Kidney (tissue), 14 donors: Measurements from ENCODE around the gene CGN. TPM values are rescaled to one million over a fixed set of nuclear protein-coding genes. Genes with fewer than 3 reads are reported as not detected.

ENCODE experiments used
- DNase-seq, 5 donors: peaks; one replicate each; pipeline ENCODE4 v3.0.0-alpha.2; 2013 to 2020
- FAIRE-seq: peaks from 2 replicates; lab custom pipeline; 2012; peaks lifted over from hg19 to GRCh38; lab: Jason Lieb, UNC
- H3K27ac ChIP-seq, 2 donors: one replicate each; pipeline ENCODE4 v1.7.0; 2013; ENCODE audit warnings: low read depth in 2 of 2, low read length in 2 of 2, inconsistent platforms in 1 of 2
- H3K27me3 ChIP-seq: one replicate; pipeline ENCODE4 v1.7.1; 2013; ENCODE audit warnings: low read length, inconsistent platforms; ENCODE audit not compliant: control insufficient read depth, insufficient read depth
- H3K36me3 ChIP-seq, 3 donors: one replicate each; pipeline versions ENCODE4 v1.7.0 to v1.7.1; 2013; ENCODE audit warnings: low read length in 3 of 3, control low read depth in 1 of 3, inconsistent platforms in 1 of 3; ENCODE audit not compliant: insufficient read depth in 3 of 3, control insufficient read depth in 2 of 3
- H3K4me1 ChIP-seq, 3 donors: one replicate each; pipeline versions ENCODE4 v1.7.0 to v1.7.1; 2013; ENCODE audit warnings: low read length in 3 of 3, inconsistent platforms in 1 of 3, low read depth in 1 of 3; ENCODE audit not compliant: control insufficient read depth in 2 of 3, insufficient read depth in 2 of 3
- H3K4me3 ChIP-seq, 3 donors: one replicate each; pipeline versions ENCODE4 v1.7.0 to v1.8.1; 2013; ENCODE audit warnings: low read length in 3 of 3, control low read depth in 1 of 3, inconsistent platforms in 1 of 3
- H3K9ac ChIP-seq, 3 donors: one replicate each; pipeline versions ENCODE4 v1.7.0 to v1.7.1; 2013; ENCODE audit warnings: low read length in 3 of 3, control low read depth in 1 of 3, inconsistent platforms in 1 of 3
- H3K9me3 ChIP-seq, 3 donors: one replicate each; pipeline versions ENCODE4 v1.7.0 to v1.7.1; 2013; ENCODE audit warnings: low read length in 3 of 3, control low read depth in 1 of 3, inconsistent platforms in 1 of 3; ENCODE audit not compliant: control insufficient read depth in 2 of 3, insufficient read depth in 1 of 3
- CTCF ChIP-seq: IDR thresholded peaks from 3 replicates; pipeline ENCODE4 v1.5.1; 2012; ENCODE audit warnings: mild to moderate bottlenecking, moderate library complexity, borderline replicate concordance; ENCODE audit not compliant: insufficient read depth; ENCODE audit errors: extremely low read depth
- intact Hi-C: fragments of 100-400 bp; cut with DNase I; formaldehyde crosslinking; loops from one replicate; pipeline ENCODE4 v1.11.1; 2022
- polyA plus RNA-seq: library from polyadenylated mRNA; stranded (reverse); fragments of 350-450 nt; fragmentation: Illumina TruSeq; extraction: RNeasy Lipid Tissue Mini Kit (QIAGEN cat#74804); gene quantifications from one replicate; pipeline ENCODE4 v1.2.3, GENCODE V29; 2014; ENCODE audit warnings: low read depth, low replicate concordance; ENCODE audit not compliant: insufficient read depth
- total RNA-seq: library from RNA; stranded (reverse); fragmentation: NEBNext Ultra II Directional; extraction: Animal tissue kit (Norgen Biotek cat#: 25700); gene quantifications from one replicate; pipeline ENCODE4 v1.2.1, GENCODE V29; 2021
- donor health status: control.
- donor health status: control.
- donor health status: control.
- donor health status: control.
- donor health status: control.
- donor health status: DM: yes; HTN: yes; CAD: no.
- donor health status: Normal renal cell carcinoma (clear cell type).

The CGN gene
- total and polyA plus RNA-seq, 2 donors from 2014 or later: 24.0 to 41.6 TPM

GRCh38 chr1:151553659-151554058 is 42.5 kb downstream of the CGN start:
- no peaks in the 10 kb centered on the region for H3K9me3 ChIP-seq
- DNase-seq (no peak), FAIRE-seq (no peak)
- no peaks in the 10 kb centered on the region for H3K27me3 ChIP-seq
- H3K9ac ChIP-seq: no peak overlapping the region
- no peak overlapping the region for H3K4me3 ChIP-seq
- intact Hi-C loops: no loop called here
- H3K4me1 ChIP-seq: no peaks in the 10 kb centered on the region
- H3K36me3 ChIP-seq: no peaks in the 10 kb centered on the region
- H3K27ac ChIP-seq: no peak overlapping the region
- no peak for TF ChIP-seq CTCF

GRCh38 chr1:151556052-151556451 is 44.9 kb downstream of the CGN start:
- DNase-seq (no peak), FAIRE-seq (no peak)
- no peak overlapping the region for H3K9ac ChIP-seq
- H3K27ac ChIP-seq: no peak overlapping the region
- H3K36me3 ChIP-seq: no peaks in the 10 kb centered on the region
- intact Hi-C loops: no loop called here
- H3K4me3 ChIP-seq: no peak overlapping the region
- H3K4me1 ChIP-seq: no peaks in the 10 kb centered on the region
- H3K27me3 ChIP-seq: no peaks in the 10 kb centered on the region
- no peak for TF ChIP-seq CTCF
- no peaks in the 10 kb centered on the region for H3K9me3 ChIP-seq

GRCh38 chr1:151562661-151563060 is 51.5 kb downstream of the CGN start:
- Histone ChIP-seq H3K36me3 (peaks cover 0 to 28% (median 3%) of the 10 kb centered on the region in 3 donors), H3K4me1 (no peaks in the 10 kb centered on the region), H3K9me3 (no peaks in the 10 kb centered on the region), H3K27me3 (no peaks in the 10 kb centered on the region), H3K9ac (no peak overlapping the region), H3K4me3 (no peak overlapping the region), H3K27ac (no peak overlapping the region)
- intact Hi-C loops: no loop called here
- FAIRE-seq: no peak
- no peak for TF ChIP-seq CTCF
- DNase-seq: no peak

- TF ChIP-seq CTCF: no peak
- Histone ChIP-seq H3K4me3 (no peak overlapping the region), H3K9ac (no peak overlapping the region), H3K36me3 (peaks cover 0 to 29% (median 3%) of the 10 kb centered on the region in 3 donors), H3K27ac (no peak overlapping the region), H3K9me3 (no peaks in the 10 kb centered on the region), H3K27me3 (no peaks in the 10 kb centered on the region), H3K4me1 (no peaks in the 10 kb centered on the region)
- DNase-seq (no peak), FAIRE-seq (no peak)
- intact Hi-C loops: no loop called here
These were observed 52.2 kb downstream of the CGN start for GRCh38 chr1:151563376-151563775.
